ENCODE measurements around the gene AKAP1.

DNA sequence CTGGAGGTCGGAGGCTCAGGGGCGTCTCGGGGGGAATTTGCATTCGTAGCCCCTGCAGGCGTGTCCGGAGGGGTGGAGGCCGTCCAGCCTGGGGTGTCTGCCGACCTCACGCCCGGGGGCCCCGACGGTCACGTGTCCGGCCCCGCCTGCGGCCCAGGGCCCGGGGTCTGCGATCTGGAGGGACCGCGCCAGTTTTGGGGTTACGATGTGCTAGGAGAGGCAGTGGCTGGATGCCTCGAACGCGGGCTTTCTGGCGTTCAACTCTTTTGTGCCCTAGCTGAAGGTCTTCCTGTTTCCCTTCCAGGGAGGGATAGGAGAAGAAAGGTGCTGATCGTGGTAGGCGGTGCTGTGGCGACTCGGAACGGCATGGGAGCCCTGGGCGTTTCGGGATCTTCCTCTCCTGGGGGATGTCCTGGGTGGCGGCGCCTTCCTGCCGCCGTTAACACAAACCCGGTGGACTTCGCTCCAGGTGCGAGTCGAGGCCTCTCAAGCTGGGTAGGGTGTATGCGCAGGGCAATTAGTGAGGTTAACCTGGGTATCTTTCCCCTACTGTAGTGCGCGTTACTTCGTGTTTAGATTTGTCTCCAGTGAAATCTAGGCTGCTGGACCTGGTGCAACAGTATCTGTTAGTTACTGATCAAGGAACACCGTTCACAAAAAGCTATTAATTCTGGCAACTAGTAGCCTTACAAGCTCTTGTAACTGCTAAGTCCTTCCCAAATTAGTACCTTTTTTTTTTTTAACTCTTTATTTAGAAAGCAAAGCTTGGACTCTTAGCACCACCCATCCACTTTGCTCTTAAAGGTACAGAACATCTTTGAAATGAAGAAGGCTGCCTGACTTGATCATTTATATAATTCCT lies 1.3 kb downstream of the AKAP1 start:
- TF ChIP-seq, protein P1, sequence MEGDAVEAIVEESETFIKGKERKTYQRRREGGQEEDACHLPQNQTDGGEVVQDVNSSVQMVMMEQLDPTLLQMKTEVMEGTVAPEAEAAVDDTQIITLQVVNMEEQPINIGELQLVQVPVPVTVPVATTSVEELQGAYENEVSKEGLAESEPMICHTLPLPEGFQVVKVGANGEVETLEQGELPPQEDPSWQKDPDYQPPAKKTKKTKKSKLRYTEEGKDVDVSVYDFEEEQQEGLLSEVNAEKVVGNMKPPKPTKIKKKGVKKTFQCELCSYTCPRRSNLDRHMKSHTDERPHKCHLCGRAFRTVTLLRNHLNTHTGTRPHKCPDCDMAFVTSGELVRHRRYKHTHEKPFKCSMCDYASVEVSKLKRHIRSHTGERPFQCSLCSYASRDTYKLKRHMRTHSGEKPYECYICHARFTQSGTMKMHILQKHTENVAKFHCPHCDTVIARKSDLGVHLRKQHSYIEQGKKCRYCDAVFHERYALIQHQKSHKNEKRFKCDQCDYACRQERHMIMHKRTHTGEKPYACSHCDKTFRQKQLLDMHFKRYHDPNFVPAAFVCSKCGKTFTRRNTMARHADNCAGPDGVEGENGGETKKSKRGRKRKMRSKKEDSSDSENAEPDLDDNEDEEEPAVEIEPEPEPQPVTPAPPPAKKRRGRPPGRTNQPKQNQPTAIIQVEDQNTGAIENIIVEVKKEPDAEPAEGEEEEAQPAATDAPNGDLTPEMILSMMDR (conservative IDR thresholded peaks at IDR 0.05; ENCODE audit: low read depth, low read length): no peak
- TF ChIP-seq EZH2phosphoT487 (IDR thresholded peaks at IDR 0.05; ENCODE audit: borderline replicate concordance, low read length): no peak
